ENCODE data around the gene SCYGR1.

The SCYGR1 gene

GRCh38 chr2:227420087-227421052, 32.6 kb upstream of the SCYGR1 start:
- TF ChIP-seq, protein P1, sequence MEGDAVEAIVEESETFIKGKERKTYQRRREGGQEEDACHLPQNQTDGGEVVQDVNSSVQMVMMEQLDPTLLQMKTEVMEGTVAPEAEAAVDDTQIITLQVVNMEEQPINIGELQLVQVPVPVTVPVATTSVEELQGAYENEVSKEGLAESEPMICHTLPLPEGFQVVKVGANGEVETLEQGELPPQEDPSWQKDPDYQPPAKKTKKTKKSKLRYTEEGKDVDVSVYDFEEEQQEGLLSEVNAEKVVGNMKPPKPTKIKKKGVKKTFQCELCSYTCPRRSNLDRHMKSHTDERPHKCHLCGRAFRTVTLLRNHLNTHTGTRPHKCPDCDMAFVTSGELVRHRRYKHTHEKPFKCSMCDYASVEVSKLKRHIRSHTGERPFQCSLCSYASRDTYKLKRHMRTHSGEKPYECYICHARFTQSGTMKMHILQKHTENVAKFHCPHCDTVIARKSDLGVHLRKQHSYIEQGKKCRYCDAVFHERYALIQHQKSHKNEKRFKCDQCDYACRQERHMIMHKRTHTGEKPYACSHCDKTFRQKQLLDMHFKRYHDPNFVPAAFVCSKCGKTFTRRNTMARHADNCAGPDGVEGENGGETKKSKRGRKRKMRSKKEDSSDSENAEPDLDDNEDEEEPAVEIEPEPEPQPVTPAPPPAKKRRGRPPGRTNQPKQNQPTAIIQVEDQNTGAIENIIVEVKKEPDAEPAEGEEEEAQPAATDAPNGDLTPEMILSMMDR (IDR thresholded peaks at IDR 0.05) = no peak

- TF ChIP-seq, protein P1 (IDR thresholded peaks at IDR 0.05) = no peak
These were observed 29.0 kb upstream of the SCYGR1 start for GRCh38 chr2:227416701-227417100.

DNA sequence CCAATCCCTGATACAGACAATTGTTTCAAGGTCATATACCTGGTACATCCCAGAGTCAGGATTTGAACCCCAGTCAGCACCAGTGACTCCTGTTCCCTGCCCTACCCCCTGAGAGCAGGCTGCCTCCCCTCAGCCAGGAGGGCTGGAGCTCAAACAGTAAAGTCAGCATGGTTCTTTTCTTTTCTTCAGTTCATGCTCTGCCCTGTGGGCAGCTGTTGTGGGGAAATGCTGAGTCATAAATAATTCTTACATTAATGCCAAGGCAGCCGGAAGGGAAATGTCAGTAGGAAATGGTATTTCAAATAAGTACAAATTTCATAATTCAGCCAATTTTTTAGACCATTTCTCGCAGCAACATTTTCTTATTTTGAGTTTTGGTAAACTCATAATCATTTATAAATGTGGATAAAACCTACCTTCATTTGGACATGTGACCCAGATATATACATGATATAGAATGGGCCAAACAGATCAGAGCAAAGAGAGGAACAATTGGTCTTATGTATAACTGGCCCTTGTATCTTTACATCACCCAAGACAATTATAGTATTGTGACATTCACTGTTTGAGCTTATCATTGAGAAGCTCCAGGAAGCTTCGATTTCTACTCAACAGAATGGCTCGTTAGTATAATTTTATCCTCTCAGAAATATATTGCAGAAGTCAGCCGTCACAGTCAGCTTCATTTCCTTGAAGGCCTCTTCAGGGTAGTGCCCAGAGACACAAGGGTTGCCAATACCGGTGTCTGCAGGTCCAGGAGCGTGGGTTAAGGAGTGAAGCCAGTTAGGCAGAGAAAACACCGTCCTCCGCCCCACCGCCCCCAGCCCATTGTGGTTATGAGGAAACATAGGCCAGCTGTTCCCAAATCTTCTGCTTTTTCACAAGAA, 28.0 kb upstream of the SCYGR1 start:
- TF ChIP-seq, protein P1 (IDR thresholded peaks at IDR 0.05) = no peak

- TF ChIP-seq, protein P1 (IDR thresholded peaks at IDR 0.05) = no peak
These were observed 27.1 kb upstream of the SCYGR1 start for GRCh38 chr2:227414846-227415245.

DNA sequence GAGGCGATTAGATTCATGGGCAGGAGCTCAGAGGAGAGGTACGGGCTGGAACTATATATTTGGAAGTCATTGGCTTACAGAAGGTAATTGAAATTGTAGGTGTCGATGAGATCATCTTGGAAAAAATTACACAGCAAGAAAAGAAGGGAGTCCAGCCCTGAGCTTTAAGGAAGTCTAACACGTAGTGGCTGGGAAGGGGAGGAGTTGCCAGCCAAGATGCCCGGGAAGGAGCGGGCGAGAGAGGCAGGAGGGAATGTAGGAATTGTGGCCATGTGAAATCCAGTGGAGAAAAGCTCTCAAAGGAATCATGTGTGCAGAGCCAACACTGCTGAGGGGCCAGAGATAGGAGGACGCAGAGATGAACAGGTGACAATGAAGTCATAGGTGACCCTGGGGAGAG, 25.6 kb upstream of the SCYGR1 start:
- TF ChIP-seq, protein P1 (IDR thresholded peaks at IDR 0.05) = no peak

- TF ChIP-seq, protein P1 (IDR thresholded peaks at IDR 0.05) = no peak
These were observed 25.1 kb upstream of the SCYGR1 start for GRCh38 chr2:227412877-227413276.

DNA sequence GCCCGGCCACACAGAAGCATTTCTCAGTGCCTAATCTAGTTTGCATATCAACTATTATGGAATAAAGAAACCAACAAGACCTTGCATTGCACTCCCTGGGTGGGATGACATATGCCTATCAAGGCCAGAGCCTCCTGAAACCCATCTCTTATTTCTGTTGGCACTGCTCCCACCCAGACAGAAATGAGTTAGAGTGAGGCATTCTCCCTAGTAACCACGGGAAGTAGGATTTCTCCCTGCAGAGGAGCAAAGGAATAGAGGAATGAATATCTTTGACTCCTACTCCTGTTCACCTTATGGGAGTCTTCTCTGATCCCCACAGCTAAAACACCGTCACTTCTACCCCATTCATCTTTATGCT, 24.2 kb upstream of the SCYGR1 start:
- TF ChIP-seq, protein P1 (IDR thresholded peaks at IDR 0.05) = no peak

Measured in LNCAP (cell line).